Naive thymus-derived CD8-positive, alpha-beta T cell (primary cell): ENCODE measurements around the gene BIRC6. TPM values are rescaled to one million over a fixed set of nuclear protein-coding genes. Genes with fewer than 3 reads are reported as not detected.
"Not testable (repeated sequence)": the region's sequence is repeated elsewhere in the genome, so short reads cannot be mapped to it uniquely, and the experiment has no call there.

ENCODE experiments used
- ATAC-seq, 2 donors: fragments of 150-1000 bp; cut with Tn5 transposase in 1 of 2; sonication (Bioruptor Pico), chemical (Tn5 transposase) in 1 of 2; 1 replicate in 1 of 2; 2 replicates in 1 of 2; pipeline ENCODE4 v1.10.0; 2021; ENCODE audit warnings: mild to moderate bottlenecking in 2 of 2, moderate library complexity in 2 of 2
- POLR2A ChIA-PET: fragments of 350-600 bp; sonication (Branson Sonifier 250); formaldehyde crosslinking; loops from one replicate; lab custom pipeline; 2021; ENCODE audit warnings: antibody characterized with exemption; lab: Charles Lee
- DNase-seq, 10 donors: peaks; one replicate each; pipeline versions ENCODE4 v3.0.0 to v3.0.0-alpha.2; 2020 to 2022
- H3K27ac Mint-ChIP-seq, 10 donors: one replicate each; pipeline ENCODE4 v1.8.0; 2020 to 2022; ENCODE audit warnings: mild to moderate bottlenecking in 10 of 10, mixed read lengths in 10 of 10, moderate library complexity in 4 of 10, inconsistent platforms in 1 of 10
- H3K27me3 Mint-ChIP-seq, 5 donors: one replicate each; pipeline ENCODE4 v1.8.0; 2021 to 2022; ENCODE audit warnings: mixed read lengths in 5 of 5
- H3K36me3 Mint-ChIP-seq, 3 donors: one replicate each; pipeline ENCODE4 v1.8.0; 2020 to 2022; ENCODE audit warnings: mixed read lengths in 3 of 3, mild to moderate bottlenecking in 2 of 3, inconsistent platforms in 1 of 3
- H3K4me1 Mint-ChIP-seq, 4 donors: one replicate each; pipeline ENCODE4 v1.8.0; 2021 to 2022; ENCODE audit warnings: mixed read lengths in 4 of 4
- H3K4me3 Mint-ChIP-seq, 10 donors: one replicate each; pipeline ENCODE4 v1.8.0; 2020 to 2022; ENCODE audit warnings: mild to moderate bottlenecking in 10 of 10, mixed read lengths in 10 of 10, moderate library complexity in 6 of 10, inconsistent platforms in 1 of 10
- H3K9me3 Mint-ChIP-seq, 9 donors: one replicate each; pipeline ENCODE4 v1.8.0; 2020 to 2022; ENCODE audit warnings: mixed read lengths in 9 of 9, mild to moderate bottlenecking in 3 of 9, inconsistent platforms in 1 of 9, moderate library complexity in 1 of 9
- polyA plus RNA-seq, 3 donors: library from polyadenylated mRNA; unstranded; fragments of 300-500 nt; fragmentation: Illumina TruSeq; gene quantifications; one replicate each; pipeline ENCODE4 v1.2.3, GENCODE V29; 2021
- total RNA-seq, 8 experiments: library from RNA in 2 of 8; stranded (reverse) in 2 of 8; gene quantifications; one replicate each; pipeline ENCODE4 v1.2.3 and lab custom pipeline; 2021 to 2026

BIRC6 gene
- total and polyA plus RNA-seq, 5 experiments from 2014 or later = 17.9 to 137 (median 28.1) TPM

- H3K36me3 Mint-ChIP-seq = peaks cover 0 to 13% (median 3%) of the 10 kb centered on the region in 3 donors
- no peaks in the 10 kb centered on the region for H3K27me3 Mint-ChIP-seq
- POLR2A ChIA-PET = interaction anchor here (1.0 kb wide), 1 partner anchor 33 kb away, joined by 3 read pairs; no protein-coding TSS in a partner anchor
- peak overlapping the region; percentile 64 to 96 (median 90) for H3K27ac Mint-ChIP-seq
- DNase-seq = peak in 3 of 10 donors; percentile 3 to 28 (median 6)
- peaks cover 26 to 57% (median 45%) of the 10 kb centered on the region in 4 donors for H3K4me1 Mint-ChIP-seq
- H3K9me3 Mint-ChIP-seq = no peaks in the 10 kb centered on the region
- peak overlapping the region; percentile 73 to 98 (median 90) for H3K4me3 Mint-ChIP-seq
- ATAC-seq = no peak
Observed at GRCh38 chr2:32358111-32358482, 1.3 kb downstream of the BIRC6 start.

GRCh38 chr2:32360416-32360815 is 3.6 kb downstream of the BIRC6 start:
- H3K9me3 Mint-ChIP-seq = no peaks in the 10 kb centered on the region
- DNase-seq (no peak), ATAC-seq (no peak)
- peak overlapping the region in 1 of 10 donors; percentile 55 for H3K27ac Mint-ChIP-seq
- H3K36me3 Mint-ChIP-seq = peaks cover 0 to 13% (median 3%) of the 10 kb centered on the region in 3 donors
- POLR2A ChIA-PET = no interaction called here
- peak overlapping the region in 5 of 10 donors; percentile 1 to 43 (median 20) for H3K4me3 Mint-ChIP-seq
- H3K4me1 Mint-ChIP-seq = peaks cover 34 to 76% (median 66%) of the 10 kb centered on the region in 4 donors
- no peaks in the 10 kb centered on the region for H3K27me3 Mint-ChIP-seq

DNA sequence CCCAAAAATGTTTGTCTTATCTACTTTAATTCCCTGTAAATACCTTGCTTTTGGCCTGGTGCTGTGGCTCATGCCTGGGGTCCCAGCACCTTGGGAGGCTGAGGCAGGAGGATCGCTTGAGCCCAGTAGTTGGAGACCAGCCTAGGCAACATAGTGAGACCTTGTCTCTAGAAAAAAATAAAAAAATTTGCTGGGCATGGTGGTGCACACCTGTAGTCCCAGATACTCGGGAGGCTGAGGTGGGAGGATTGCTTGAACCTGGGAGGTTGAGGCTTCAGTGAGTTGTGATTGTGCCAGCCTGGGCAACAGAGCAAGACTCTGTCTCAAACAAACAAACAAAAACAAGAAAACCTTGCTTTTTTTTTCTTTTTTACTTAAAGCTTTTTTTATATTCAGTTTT is 6.2 kb downstream of the BIRC6 start:
- H3K27me3 Mint-ChIP-seq, H3K9me3 Mint-ChIP-seq, ATAC-seq, POLR2A ChIA-PET, DNase-seq: not testable (repeated sequence)
- Mint-ChIP-seq H3K4me1 (peaks cover 37 to 88% (median 83%) of the 10 kb centered on the region in 4 donors), H3K27ac (peak overlapping the region in 2 of 10 donors; percentile 8 to 62), H3K36me3 (peaks cover 0 to 13% (median 5%) of the 10 kb centered on the region in 3 donors), H3K4me3 (peak overlapping the region in 3 of 10 donors; percentile 17 to 50 (median 19))

- Mint-ChIP-seq H3K4me3 (peak overlapping the region in 7 of 10 donors; percentile 8 to 54 (median 19)), H3K27me3 (no peaks in the 10 kb centered on the region), H3K9me3 (no peaks in the 10 kb centered on the region), H3K27ac (peak overlapping the region in 4 of 10 donors; percentile 7 to 62 (median 12)), H3K4me1 (peaks cover 33 to 87% (median 80%) of the 10 kb centered on the region in 4 donors), H3K36me3 (peaks cover 0 to 11% (median 5%) of the 10 kb centered on the region in 3 donors)
- ATAC-seq (no peak), DNase-seq (no peak)
- POLR2A ChIA-PET = interaction anchor here (0.6 kb wide), 1 partner anchor 15 kb away, joined by 3 read pairs; no protein-coding TSS in a partner anchor
Observed at GRCh38 chr2:32363597-32363996, 6.8 kb downstream of the BIRC6 start.

- peaks cover 0 to 10% (median 5%) of the 10 kb centered on the region in 3 donors for H3K36me3 Mint-ChIP-seq
- peaks cover 34 to 87% (median 80%) of the 10 kb centered on the region in 4 donors for H3K4me1 Mint-ChIP-seq
- H3K27me3 Mint-ChIP-seq, ATAC-seq, H3K9me3 Mint-ChIP-seq, DNase-seq, POLR2A ChIA-PET: not testable (repeated sequence)
- peak overlapping the region in 7 of 10 donors; percentile 0 to 53 (median 8) for H3K27ac Mint-ChIP-seq
- peak overlapping the region in 8 of 10 donors; percentile 21 to 79 (median 48) for H3K4me3 Mint-ChIP-seq
Observed at GRCh38 chr2:32364290-32364689, 7.5 kb downstream of the BIRC6 start.

- ATAC-seq, H3K9me3 Mint-ChIP-seq, H3K36me3 Mint-ChIP-seq, POLR2A ChIA-PET, DNase-seq, H3K27me3 Mint-ChIP-seq: not testable (repeated sequence)
- Mint-ChIP-seq H3K4me3 (peak overlapping the region in 1 of 10 donors; percentile 2), H3K4me1 (peaks cover 28 to 85% (median 73%) of the 10 kb centered on the region in 4 donors), H3K27ac (peak overlapping the region in 1 of 10 donors; percentile 13)
Observed at GRCh38 chr2:32365679-32366078, 8.9 kb downstream of the BIRC6 start.

GRCh38 chr2:32366595-32366994 is 9.8 kb downstream of the BIRC6 start:
- Mint-ChIP-seq H3K4me3 (peak overlapping the region in 4 of 10 donors; percentile 22 to 45 (median 34)), H3K27ac (peak overlapping the region in 4 of 10 donors; percentile 29 to 63 (median 57)), H3K27me3 (no peaks in the 10 kb centered on the region), H3K9me3 (no peaks in the 10 kb centered on the region), H3K36me3 (peaks cover 0 to 4% (median 3%) of the 10 kb centered on the region in 3 donors), H3K4me1 (peaks cover 25 to 80% (median 69%) of the 10 kb centered on the region in 4 donors)
- no peak for DNase-seq
- ATAC-seq = no peak
- POLR2A ChIA-PET = no interaction called here

GRCh38 chr2:32369222-32369621 is 12.4 kb downstream of the BIRC6 start:
- Mint-ChIP-seq H3K36me3 (peaks cover 5 to 15% (median 6%) of the 10 kb centered on the region in 3 donors), H3K9me3 (peaks cover 0 to 4% (median 0%) of the 10 kb centered on the region in 9 donors), H3K4me3 (peak overlapping the region in 2 of 10 donors; percentile 15 to 18), H3K27me3 (no peaks in the 10 kb centered on the region), H3K4me1 (peaks cover 27 to 76% (median 67%) of the 10 kb centered on the region in 4 donors), H3K27ac (peak overlapping the region in 3 of 10 donors; percentile 1 to 52 (median 38))
- no peak for DNase-seq
- ATAC-seq = no peak
- POLR2A ChIA-PET = interaction anchor here (0.6 kb wide), 1 partner anchor 582 kb away, joined by 3 read pairs; no protein-coding TSS in a partner anchor

- Mint-ChIP-seq H3K4me1 (peaks cover 29 to 75% (median 70%) of the 10 kb centered on the region in 4 donors), H3K36me3 (peaks cover 5 to 18% (median 10%) of the 10 kb centered on the region in 3 donors)
- H3K27ac Mint-ChIP-seq, H3K4me3 Mint-ChIP-seq, POLR2A ChIA-PET, DNase-seq, ATAC-seq, H3K9me3 Mint-ChIP-seq, H3K27me3 Mint-ChIP-seq: not testable (repeated sequence)
Observed at GRCh38 chr2:32370942-32371341, 14.1 kb downstream of the BIRC6 start.

GRCh38 chr2:32372519-32373182 is 15.8 kb downstream of the BIRC6 start:
- Mint-ChIP-seq H3K36me3 (peaks cover 5 to 18% (median 10%) of the 10 kb centered on the region in 3 donors), H3K9me3 (peaks cover 0 to 4% (median 0%) of the 10 kb centered on the region in 9 donors), H3K27me3 (no peaks in the 10 kb centered on the region), H3K27ac (peak overlapping the region in 1 of 10 donors; percentile 52), H3K4me3 (peak overlapping the region in 1 of 10 donors; percentile 6), H3K4me1 (peaks cover 28 to 75% (median 65%) of the 10 kb centered on the region in 4 donors)
- ATAC-seq (no peak), DNase-seq (no peak)
- POLR2A ChIA-PET = no interaction called here

- peaks cover 23 to 69% (median 59%) of the 10 kb centered on the region in 4 donors for H3K4me1 Mint-ChIP-seq
- no peak for DNase-seq
- POLR2A ChIA-PET = no interaction called here
- H3K27ac Mint-ChIP-seq = peak overlapping the region in 7 of 10 donors; percentile 13 to 75 (median 56)
- peaks cover 5 to 25% (median 9%) of the 10 kb centered on the region in 3 donors for H3K36me3 Mint-ChIP-seq
- H3K4me3 Mint-ChIP-seq = peak overlapping the region in 6 of 10 donors; percentile 11 to 61 (median 26)
- H3K9me3 Mint-ChIP-seq = peaks cover 0 to 4% (median 0%) of the 10 kb centered on the region in 9 donors
- ATAC-seq = no peak
- no peaks in the 10 kb centered on the region for H3K27me3 Mint-ChIP-seq
Observed at GRCh38 chr2:32375228-32375892, 18.5 kb downstream of the BIRC6 start.

- H3K27me3 Mint-ChIP-seq = no peaks in the 10 kb centered on the region
- peak overlapping the region in 1 of 10 donors; percentile 15 for H3K4me3 Mint-ChIP-seq
- ATAC-seq = no peak
- POLR2A ChIA-PET = no interaction called here
- peaks cover 5 to 39% (median 14%) of the 10 kb centered on the region in 3 donors for H3K36me3 Mint-ChIP-seq
- peaks cover 0 to 4% (median 0%) of the 10 kb centered on the region in 9 donors for H3K9me3 Mint-ChIP-seq
- no peak for DNase-seq
- H3K4me1 Mint-ChIP-seq = peaks cover 23 to 67% (median 58%) of the 10 kb centered on the region in 4 donors
- peak overlapping the region in 3 of 10 donors; percentile 52 to 80 (median 54) for H3K27ac Mint-ChIP-seq
Observed at GRCh38 chr2:32376756-32377155, 19.9 kb downstream of the BIRC6 start.
